IMR-90 (cell line): ENCODE measurements around the gene PATJ. TPM values are rescaled to one million over a fixed set of nuclear protein-coding genes. Genes with fewer than 3 reads are reported as not detected.

ENCODE experiments used
- ATAC-seq: fragments of 200-7000 bp; cut with Tn5 transposase; 2 replicates; pipeline ENCODE4 v1.9.1; 2020; ENCODE audit warnings: low read depth, mild to moderate bottlenecking, moderate library complexity
- BruUV-seq: library from RNA; stranded (reverse); fragments of 400-500 nt; replicated peaks from 2 replicates; lab custom pipeline; 2021; lab: Mats Ljungman, UMichigan
- CTCF ChIA-PET: fragments of 300-600 bp; formaldehyde crosslinking; extraction: SDS; loops from one replicate; lab custom pipeline; 2021; ENCODE audit warnings: antibody characterized with exemption; lab: Yijun Ruan, JAX
- POLR2A ChIA-PET: fragments of 300-600 bp; sonication (Branson Sonifier 250); formaldehyde crosslinking; loops from one replicate; lab custom pipeline; 2022; ENCODE audit warnings: antibody characterized with exemption; ENCODE audit not compliant: unreplicated experiment; lab: Charles Lee
- DNase-seq: peaks from one replicate; pipeline ENCODE4 v3.0.0; 2013
- H2AFZ ChIP-seq: replicated peaks from 2 replicates; pipeline ENCODE3; 2013; ENCODE audit warnings: low read length, mild to moderate bottlenecking; ENCODE audit not compliant: poor library complexity
- H2AK5ac ChIP-seq: 2 replicates; pipeline ENCODE4 v1.6.1; 2013; ENCODE audit warnings: low read depth, low read length, inconsistent platforms
- H2AK9ac ChIP-seq: replicated peaks from 2 replicates; pipeline ENCODE3; 2013; ENCODE audit warnings: mild to moderate bottlenecking, low read depth, low read length, moderate library complexity; ENCODE audit not compliant: poor library complexity
- H2BK120ac ChIP-seq: 2 replicates; pipeline ENCODE4 v1.6.1; 2013; ENCODE audit warnings: low read depth, low read length, inconsistent platforms
- H2BK15ac ChIP-seq: 3 replicates; pipeline ENCODE4 v1.6.1; 2013; ENCODE audit warnings: low read depth, low read length, inconsistent platforms
- H2BK20ac ChIP-seq: 2 replicates; pipeline ENCODE4 v1.6.1; 2013; ENCODE audit warnings: low read depth, mild to moderate bottlenecking, inconsistent platforms, low read length, moderate library complexity
- H2BK5ac ChIP-seq: 2 replicates; pipeline ENCODE4 v1.6.1; 2013; ENCODE audit warnings: mild to moderate bottlenecking, low read depth, low read length, inconsistent platforms; ENCODE audit not compliant: poor library complexity, severe bottlenecking
- H3K14ac ChIP-seq: replicated peaks from 2 replicates; pipeline ENCODE4 v1.6.1; 2013; ENCODE audit warnings: low read depth, low read length, inconsistent platforms
- H3K18ac ChIP-seq: 2 replicates; pipeline ENCODE4 v1.6.1; 2013; ENCODE audit warnings: low read depth, low read length, control low read depth
- H3K23ac ChIP-seq: 2 replicates; pipeline ENCODE4 v1.6.1; 2013; ENCODE audit warnings: low read depth, low read length, inconsistent platforms
- H3K27ac ChIP-seq: 2 replicates; pipeline ENCODE4 v1.5.1; 2013; ENCODE audit warnings: mild to moderate bottlenecking, control low read depth, low read length; ENCODE audit not compliant: insufficient read depth
- H3K27me3 ChIP-seq: 2 replicates; pipeline ENCODE4 v1.6.1; 2013; ENCODE audit warnings: low read length; ENCODE audit not compliant: control insufficient read depth, insufficient read depth
- H3K36me3 ChIP-seq: 2 replicates; pipeline ENCODE4 v1.6.1; 2013; ENCODE audit warnings: low read length, mixed read lengths; ENCODE audit not compliant: control insufficient read depth, insufficient read depth
- H3K4ac ChIP-seq: 2 replicates; pipeline ENCODE4 v1.6.1; 2013; ENCODE audit warnings: low read depth, low read length, inconsistent platforms
- H3K4me1 ChIP-seq: 2 replicates; pipeline ENCODE4 v1.6.1; 2013; ENCODE audit warnings: low read length, mixed read lengths; ENCODE audit not compliant: control insufficient read depth, insufficient read depth
- H3K4me2 ChIP-seq: 2 replicates; pipeline ENCODE4 v1.6.1; 2013; ENCODE audit warnings: low read depth, mild to moderate bottlenecking, control low read depth, low read length, moderate library complexity
- H3K4me3 ChIP-seq: 2 replicates; pipeline ENCODE4 v1.5.1; 2013; ENCODE audit warnings: low read depth, mild to moderate bottlenecking, control low read depth, low read length, moderate library complexity; ENCODE audit not compliant: insufficient read depth
- H3K56ac ChIP-seq: 2 replicates; pipeline ENCODE4 v1.6.1; 2013; ENCODE audit warnings: low read length, inconsistent platforms; ENCODE audit not compliant: insufficient read depth; ENCODE audit errors: extremely low read depth
- H3K79me1 ChIP-seq, 2 experiments: 2 replicates each; pipeline ENCODE4 v1.6.1; 2013; ENCODE audit warnings: low read length in 2 of 2, inconsistent platforms in 1 of 2, low read depth in 1 of 2
- H3K9ac ChIP-seq: 2 replicates; pipeline ENCODE4 v1.6.1; 2013; ENCODE audit warnings: low read depth, low read length, control low read depth
- H3K9me1 ChIP-seq: 2 replicates; pipeline ENCODE4 v1.6.1; 2013; ENCODE audit warnings: low read length, inconsistent platforms; ENCODE audit not compliant: insufficient read depth
- H3K9me3 ChIP-seq: 2 replicates; pipeline ENCODE4 v1.6.1; 2013; ENCODE audit warnings: low read length; ENCODE audit not compliant: control insufficient read depth, insufficient read depth
- H4K20me1 ChIP-seq: 2 replicates; pipeline ENCODE4 v1.6.1; 2013; ENCODE audit warnings: low read length, inconsistent platforms; ENCODE audit not compliant: insufficient read depth
- H4K5ac ChIP-seq: 2 replicates; pipeline ENCODE4 v1.6.1; 2013; ENCODE audit warnings: mild to moderate bottlenecking, low read depth, low read length, control low read depth
- H4K8ac ChIP-seq, 2 experiments: 2 replicates each; pipeline ENCODE4 v1.6.1; 2013; ENCODE audit warnings: low read depth in 2 of 2, low read length in 2 of 2, control low read depth in 1 of 2, inconsistent platforms in 1 of 2
- H4K91ac ChIP-seq: 2 replicates; pipeline ENCODE4 v1.6.1; 2013; ENCODE audit warnings: low read depth, low read length, inconsistent platforms; ENCODE audit not compliant: insufficient read depth
- CHD1 ChIP-seq: IDR thresholded peaks from 2 replicates; pipeline ENCODE4 v1.6.1; 2012; ENCODE audit warnings: low read depth, low read length, improper control_type of control experiment
- MAZ ChIP-seq: IDR thresholded peaks from 2 replicates; pipeline ENCODE4 v1.6.1; 2012; ENCODE audit warnings: low read depth, mild to moderate bottlenecking, low read length, improper control_type of control experiment, moderate library complexity, borderline replicate concordance
- MXI1 ChIP-seq: IDR thresholded peaks from 2 replicates; pipeline ENCODE4 v1.6.1; 2012; ENCODE audit warnings: low read depth, mild to moderate bottlenecking, low read length, moderate library complexity, borderline replicate concordance
- NFE2L2 ChIP-seq: fragments of 150-350 bp; IDR thresholded peaks from 2 replicates; pipeline ENCODE4 v1.6.1; 2016; ENCODE audit warnings: low read depth, mild to moderate bottlenecking, low read length
- RFX5 ChIP-seq: IDR thresholded peaks from 2 replicates; pipeline ENCODE4 v1.8.0; 2012; ENCODE audit warnings: low read depth, mild to moderate bottlenecking, low read length, moderate library complexity
- WGBS, 2 experiments: methylation state at CpG; one replicate each; pipeline versions ENCODE4 v1.1.5 to v1.1.7; 2013; ENCODE audit warnings: missing lambda C conversion rate in 2 of 2; ENCODE audit not compliant: insufficient read length in 1 of 2; ENCODE audit errors: extremely low coverage in 2 of 2; 5-methylcytosine and 5-hydroxymethylcytosine counted together
- dilution Hi-C: fragments of 300-500 bp; cut with HindIII; formaldehyde crosslinking; loops from one replicate; pipeline ENCODE4 v1.14.3; 2018; ENCODE audit warnings: low sequenced_read_pairs; ENCODE audit not compliant: unreplicated experiment
- in situ Hi-C: fragments of 300-500 bp; cut with MboI; formaldehyde crosslinking; loops from 3 replicates; pipeline ENCODE4 v1.14.3; 2019; ENCODE audit warnings: low sequenced_read_pairs, inconsistent platforms, mixed read lengths
- intact Hi-C: fragments of 100-400 bp; cut with micrococcal nuclease; formaldehyde crosslinking; loops from 2 replicates; pipeline ENCODE4 v1.10.0; 2022
- polyA plus RNA-seq, 3 experiments: library from polyadenylated mRNA; depleted of rRNA; stranded (reverse); fragments of >200 nt; gene quantifications; 2 replicates each; pipeline ENCODE4 v1.2.3, GENCODE V29; 2012; ENCODE audit warnings: low replicate concordance in 1 of 3
- total RNA-seq: library from RNA; depleted of rRNA; stranded (reverse); fragments of >200 nt; gene quantifications from 2 replicates; pipeline ENCODE4 v1.2.3, GENCODE V29; 2012
- TF ChIP-seq, protein P1 (sequence below): fragments of 150-350 bp; IDR thresholded peaks from 2 replicates; pipeline ENCODE4 v1.6.1; 2016; ENCODE audit warnings: low read depth, mild to moderate bottlenecking, low read length, moderate library complexity, borderline replicate concordance
- TF ChIP-seq, protein P2 (sequence below): fragments of 150-350 bp; IDR thresholded peaks from 2 replicates; pipeline ENCODE4 v1.6.1; 2017; ENCODE audit warnings: mild to moderate bottlenecking, antibody characterized with exemption, low read length, low read depth

PATJ gene
- total and polyA plus RNA-seq, 2 of the 4 experiments (the other 2 are of a cell fraction) = 2.0 to 3.4 TPM

DNA sequence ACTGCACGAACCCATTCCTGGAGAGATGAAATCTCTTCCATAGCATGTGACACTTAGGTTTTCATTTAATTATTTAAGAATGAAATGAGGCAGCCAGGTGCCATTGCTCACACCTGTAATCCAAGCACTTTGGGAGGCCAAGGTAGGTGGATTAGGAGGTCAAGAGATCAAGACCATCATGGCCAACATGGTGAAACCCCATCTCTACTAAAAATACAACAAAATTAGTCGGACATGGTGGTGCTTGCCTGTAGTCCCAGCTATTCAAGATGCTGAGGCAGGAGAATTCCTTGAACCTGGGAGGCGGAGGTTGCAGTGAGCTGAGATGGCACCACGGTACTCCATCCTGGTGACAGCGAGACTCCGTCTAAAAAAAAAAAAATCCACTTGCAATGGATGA, 470.1 kb downstream of the PATJ start:
- Histone ChIP-seq H3K9me3 (peaks cover 13% of the 10 kb centered on the region; the same call in 1 of the 2 replicates), H3K4me2 (no peak overlapping the region), H3K9ac (no peak overlapping the region), H2BK5ac (no peak overlapping the region), H3K56ac (no peak overlapping the region), H3K14ac (no peak overlapping the region), H3K4me3 (no peak overlapping the region), H2AFZ (no peak overlapping the region), H3K36me3 (no peaks in the 10 kb centered on the region), H3K27me3 (no peaks in the 10 kb centered on the region), H4K20me1 (no peaks in the 10 kb centered on the region), H3K18ac (no peak overlapping the region), H4K91ac (no peak overlapping the region), H2AK5ac (no peak overlapping the region), H4K5ac (no peak overlapping the region), H2BK120ac (no peak overlapping the region), H3K4ac (no peak overlapping the region), H3K27ac (no peak overlapping the region), H3K4me1 (no peaks in the 10 kb centered on the region), H2AK9ac (no peak overlapping the region), H3K79me1 (no peaks in the 10 kb centered on the region), H2BK20ac (no peak overlapping the region), H4K8ac (no peak overlapping the region), H3K9me1 (no peaks in the 10 kb centered on the region), H2BK15ac (no peak overlapping the region), H3K23ac (no peak overlapping the region)
- in situ Hi-C loops = no loop called here
- CTCF ChIA-PET = no interaction called here
- BruUV-seq = no TSS peak
- WGBS, 2 experiments = 100% methylated on average over 1 of the region's 6 CpGs; no CpG with 5 or more reads in 1 of the 2 experiments
- intact Hi-C loops = no loop called here
- dilution Hi-C loops = no loop called here
- no peak for DNase-seq
- ATAC-seq = no peak
- POLR2A ChIA-PET = no interaction called here
- TF ChIP-seq NFE2L2 (no peak), MXI1 (no peak), MAZ (no peak), RFX5 (no peak), CHD1 (no peak)
- TF ChIP-seq, protein P1, sequence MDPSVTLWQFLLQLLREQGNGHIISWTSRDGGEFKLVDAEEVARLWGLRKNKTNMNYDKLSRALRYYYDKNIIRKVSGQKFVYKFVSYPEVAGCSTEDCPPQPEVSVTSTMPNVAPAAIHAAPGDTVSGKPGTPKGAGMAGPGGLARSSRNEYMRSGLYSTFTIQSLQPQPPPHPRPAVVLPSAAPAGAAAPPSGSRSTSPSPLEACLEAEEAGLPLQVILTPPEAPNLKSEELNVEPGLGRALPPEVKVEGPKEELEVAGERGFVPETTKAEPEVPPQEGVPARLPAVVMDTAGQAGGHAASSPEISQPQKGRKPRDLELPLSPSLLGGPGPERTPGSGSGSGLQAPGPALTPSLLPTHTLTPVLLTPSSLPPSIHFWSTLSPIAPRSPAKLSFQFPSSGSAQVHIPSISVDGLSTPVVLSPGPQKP = no peak
- TF ChIP-seq, protein P2, sequence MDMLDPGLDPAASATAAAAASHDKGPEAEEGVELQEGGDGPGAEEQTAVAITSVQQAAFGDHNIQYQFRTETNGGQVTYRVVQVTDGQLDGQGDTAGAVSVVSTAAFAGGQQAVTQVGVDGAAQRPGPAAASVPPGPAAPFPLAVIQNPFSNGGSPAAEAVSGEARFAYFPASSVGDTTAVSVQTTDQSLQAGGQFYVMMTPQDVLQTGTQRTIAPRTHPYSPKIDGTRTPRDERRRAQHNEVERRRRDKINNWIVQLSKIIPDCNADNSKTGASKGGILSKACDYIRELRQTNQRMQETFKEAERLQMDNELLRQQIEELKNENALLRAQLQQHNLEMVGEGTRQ = no peak
